ENCODE results near the gene CPVL.

The CPVL gene

DNA sequence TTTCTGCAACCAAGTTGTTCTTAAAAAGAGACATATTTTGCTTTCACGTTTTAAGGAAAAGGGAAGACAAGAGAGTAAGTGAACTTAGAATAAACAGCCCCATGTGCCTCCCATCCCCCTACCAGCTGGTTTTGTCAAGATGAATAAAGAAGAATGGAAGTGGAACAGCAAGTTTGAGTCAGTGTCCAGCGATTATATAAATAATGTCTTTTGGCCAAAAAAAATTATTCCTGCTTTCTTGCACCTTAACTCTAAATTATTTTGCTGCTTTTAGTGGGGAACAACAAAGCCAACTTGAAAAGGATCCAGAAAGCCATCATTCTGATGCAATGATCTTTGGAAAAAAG lies 105.8 kb downstream of the CPVL start:
- DNase-seq = no peak

DNA sequence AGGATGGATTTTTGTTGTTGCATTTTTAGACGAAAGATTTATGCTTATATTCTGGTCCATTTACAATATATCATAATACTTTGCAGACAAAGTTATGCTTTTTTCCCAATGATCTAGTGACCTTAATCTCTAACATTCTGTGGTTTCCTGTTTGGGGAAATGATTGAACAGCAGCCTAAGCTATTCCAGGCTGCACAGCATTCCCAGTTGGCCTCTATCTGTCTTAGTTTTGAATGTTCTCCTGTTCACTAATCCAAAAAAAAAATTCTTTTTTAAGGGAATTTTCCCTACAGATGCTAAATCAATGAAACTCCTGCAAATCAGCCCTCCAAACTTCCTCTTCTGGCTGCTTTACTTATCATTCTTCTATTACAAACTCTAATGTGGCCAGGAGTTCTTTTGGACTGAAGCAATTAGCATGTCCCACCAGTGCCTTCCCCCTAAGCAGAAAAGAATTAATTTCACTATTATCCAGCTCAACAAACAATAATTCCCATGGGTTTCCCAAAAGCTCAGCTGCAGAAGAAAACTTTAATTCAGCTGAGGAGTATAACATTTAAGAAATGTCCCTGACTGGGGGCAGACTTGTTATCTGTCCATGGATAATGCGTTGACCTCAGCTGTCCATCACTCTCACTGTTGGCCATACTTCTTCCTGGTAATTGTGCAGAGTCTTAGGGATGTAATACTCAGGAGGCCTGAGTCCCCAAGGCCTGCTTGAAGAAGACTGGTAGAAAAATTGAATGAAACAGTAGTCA lies 106.3 kb downstream of the CPVL start:
- DNase-seq = no peak

DNA sequence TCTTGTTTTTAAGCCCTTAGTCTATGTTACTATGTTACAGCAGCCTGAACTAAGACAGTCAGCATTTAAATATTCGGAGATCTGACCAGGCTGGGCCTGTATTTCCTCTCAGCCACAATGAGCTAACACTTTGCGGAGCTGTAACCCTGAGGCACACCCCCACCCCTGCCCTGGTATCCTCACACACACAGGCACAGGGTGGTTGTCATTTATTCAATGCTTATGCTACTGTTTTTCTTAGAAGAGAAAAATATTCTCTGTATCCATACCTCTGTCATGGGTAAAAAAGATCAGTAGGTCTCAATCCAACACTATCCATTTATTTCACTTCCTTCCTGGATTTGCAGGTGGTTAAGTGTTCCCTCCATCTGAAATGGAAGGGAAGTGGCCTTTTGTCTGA lies 107.9 kb downstream of the CPVL start:
- no peak for DNase-seq

DNA sequence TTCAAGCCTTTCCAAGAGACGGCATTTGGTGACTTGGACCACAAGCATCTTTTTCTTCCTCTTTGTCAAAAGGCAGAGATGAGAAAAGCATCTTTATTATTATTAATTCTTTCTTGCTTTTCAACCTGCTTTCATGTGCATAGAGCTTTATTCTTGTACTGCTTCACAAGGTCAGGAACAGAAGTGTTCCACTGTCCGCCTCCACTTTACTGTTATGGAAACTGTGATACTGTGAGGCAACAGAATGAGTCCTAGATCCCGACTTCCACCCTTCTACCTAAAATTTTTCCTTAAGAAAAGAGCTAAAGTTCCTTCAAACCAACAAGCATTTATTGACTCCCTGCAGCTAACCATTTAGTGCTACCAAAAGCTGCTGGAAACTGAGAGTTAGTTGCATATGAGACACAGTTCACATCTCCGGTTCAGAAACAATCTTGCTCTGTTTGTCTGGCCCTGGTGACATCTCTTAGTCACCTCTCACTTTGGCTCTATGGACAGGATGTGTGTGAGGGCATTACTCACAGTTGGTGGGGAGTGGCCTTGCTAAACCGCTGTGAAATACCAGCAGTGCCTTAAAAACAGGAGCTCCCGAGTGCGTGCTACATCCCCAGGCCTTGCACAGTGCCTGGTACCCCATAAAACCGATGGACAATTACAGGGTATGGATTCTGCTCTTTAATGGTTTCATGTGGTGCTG lies 111.1 kb downstream of the CPVL start:
- no peak for DNase-seq

DNA sequence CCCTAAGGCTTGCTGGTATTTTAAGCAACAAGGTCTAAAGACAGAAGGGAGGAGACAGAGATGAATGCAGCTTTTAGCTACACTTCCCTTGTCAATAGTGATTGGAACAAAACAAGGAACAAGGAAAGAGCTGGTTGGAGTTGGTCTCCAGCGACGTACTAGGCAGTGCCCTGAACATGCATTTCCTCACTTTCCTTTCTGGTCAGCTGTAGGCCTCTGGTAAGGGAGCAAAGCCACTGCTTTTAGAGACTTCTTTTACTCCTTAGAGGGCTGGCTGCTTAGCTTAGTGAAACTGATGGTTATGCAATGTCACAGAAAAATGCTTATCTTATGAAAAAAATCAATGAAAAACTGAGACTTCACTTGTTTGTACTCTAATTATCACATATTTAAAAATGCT lies 112.8 kb downstream of the CPVL start:
- no peak for DNase-seq

DNA sequence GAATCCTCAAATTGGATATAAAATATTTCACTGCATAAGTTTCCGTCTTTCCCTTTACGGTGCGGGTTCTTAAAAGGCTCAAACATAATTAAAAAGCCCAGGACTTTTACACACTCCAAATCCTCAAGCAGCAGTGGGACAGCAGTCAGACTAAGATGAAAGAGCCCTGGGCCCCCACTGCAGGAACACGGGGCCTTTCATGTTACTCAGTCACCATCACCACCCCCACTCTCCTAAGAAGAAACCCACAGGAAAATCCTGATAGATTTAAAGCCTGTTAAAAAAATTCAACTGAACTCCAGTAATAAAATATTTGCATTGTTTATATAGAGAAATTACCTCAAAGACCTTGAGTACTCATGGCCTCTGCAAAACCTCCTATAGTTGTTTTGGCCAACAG lies 114.2 kb downstream of the CPVL start:
- DNase-seq = no peak

DNA sequence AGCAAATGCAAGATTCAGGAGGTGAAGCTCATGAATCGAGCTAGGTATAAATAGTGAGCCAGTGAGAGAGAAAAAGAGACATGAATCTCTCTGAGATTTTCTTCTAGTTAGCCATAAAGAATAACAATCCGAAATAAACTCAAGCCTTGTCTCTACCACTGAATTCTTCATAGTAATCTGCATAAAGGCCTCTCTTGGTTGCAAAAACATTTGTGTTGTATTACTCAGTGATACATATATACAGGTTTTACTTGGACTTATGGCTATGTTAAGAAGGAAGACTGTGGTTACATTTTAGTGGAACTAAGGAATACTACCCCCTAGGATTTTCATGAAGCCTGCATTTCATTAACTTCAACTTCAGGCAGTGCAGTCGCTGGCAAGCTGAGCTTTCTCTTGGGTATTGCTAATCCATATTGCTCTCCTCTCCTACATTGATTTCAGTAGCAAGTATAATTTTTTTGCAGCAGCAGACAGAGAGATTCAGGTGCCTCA lies 115.5 kb downstream of the CPVL start:
- no peak for DNase-seq

DNA sequence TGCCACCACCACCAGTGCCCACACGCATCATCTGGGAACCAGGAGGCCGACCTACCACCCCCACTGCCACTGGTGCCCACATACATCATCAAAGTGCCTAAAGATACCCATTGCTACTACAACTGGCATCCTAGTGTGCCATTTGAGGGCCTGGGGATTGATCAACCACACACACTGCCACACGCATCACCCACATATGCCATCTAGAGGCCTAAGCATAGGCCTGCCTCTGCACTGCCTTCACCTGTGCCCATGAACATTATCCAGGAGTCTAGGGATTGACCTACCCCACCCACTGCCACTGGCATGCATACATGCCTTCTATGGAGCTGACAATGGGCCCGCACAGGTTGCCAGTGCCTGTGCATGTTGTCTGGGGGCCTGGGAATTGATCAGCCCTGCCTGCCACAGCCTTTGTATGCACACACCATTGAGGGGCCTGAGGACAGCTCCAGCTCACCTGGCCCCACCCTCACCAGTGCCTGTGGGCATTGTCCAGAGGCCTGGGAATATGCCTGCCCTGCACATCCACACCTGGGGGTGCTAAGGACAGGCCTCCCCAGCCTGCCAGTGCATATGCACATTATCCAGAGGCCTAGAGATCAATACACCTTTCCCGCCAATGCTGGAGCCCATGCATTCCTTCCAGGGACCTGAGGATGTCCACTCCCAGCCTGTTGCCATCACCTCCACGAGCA lies 123.9 kb downstream of the CPVL start:
- no peak for DNase-seq

DNA sequence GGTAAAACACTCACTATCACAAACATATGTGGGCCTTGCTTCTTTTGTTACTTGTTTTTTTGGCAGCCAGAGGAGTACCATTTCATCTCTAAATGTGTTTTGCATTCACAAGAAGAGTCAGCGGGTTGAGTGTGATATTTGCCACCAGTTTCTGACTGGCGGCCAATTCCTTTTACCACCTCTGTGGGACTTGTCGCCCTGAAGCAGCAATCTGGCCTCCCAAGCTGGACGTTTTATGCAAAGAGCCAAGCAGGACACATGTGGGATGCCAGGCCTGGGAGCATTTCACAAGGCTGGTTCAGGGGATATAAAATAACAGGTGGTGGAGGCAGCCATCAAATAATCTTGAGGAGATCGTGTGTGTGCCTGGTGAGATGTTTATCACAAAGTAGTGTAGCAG lies 126.4 kb downstream of the CPVL start:
- no peak for DNase-seq

DNA sequence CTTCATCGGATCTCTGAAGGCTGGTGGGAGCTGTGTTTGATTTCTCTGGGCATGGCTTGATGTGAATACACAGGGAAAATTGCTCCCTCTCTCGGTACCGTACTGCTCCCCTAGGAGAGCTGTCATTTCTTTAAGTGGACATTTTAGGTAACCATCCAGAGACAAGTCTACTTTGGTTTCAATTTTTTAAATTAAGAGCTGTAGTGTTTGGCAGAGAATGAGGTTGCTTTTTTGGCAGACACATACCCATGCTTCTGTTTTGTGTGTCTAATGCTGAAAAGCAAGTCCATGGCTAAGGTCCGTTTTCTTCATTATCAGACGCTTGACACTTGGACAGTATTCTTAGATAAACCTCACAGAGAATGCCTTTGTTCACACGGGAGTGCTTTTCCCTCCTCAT lies 127.0 kb downstream of the CPVL start:
- DNase-seq = no peak

DNA sequence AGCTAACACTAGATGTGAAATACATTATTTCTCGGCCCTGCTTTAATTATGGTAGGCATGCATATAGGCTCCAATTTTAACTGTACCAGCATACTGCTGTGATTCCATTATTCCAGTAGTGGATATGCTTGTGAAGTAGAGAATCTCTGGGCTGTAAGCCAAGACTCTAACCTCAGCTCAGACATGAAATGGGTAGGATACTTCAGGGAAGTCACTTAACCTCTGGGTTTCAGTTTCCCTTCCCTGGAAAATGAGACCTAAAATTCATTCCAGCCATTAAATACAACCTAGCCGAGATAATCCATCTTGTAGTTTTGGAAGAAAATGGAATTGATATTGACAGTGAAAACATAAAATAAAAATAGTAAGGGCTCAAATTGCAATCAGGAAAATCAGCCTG lies 128.6 kb downstream of the CPVL start:
- no peak for DNase-seq

DNA sequence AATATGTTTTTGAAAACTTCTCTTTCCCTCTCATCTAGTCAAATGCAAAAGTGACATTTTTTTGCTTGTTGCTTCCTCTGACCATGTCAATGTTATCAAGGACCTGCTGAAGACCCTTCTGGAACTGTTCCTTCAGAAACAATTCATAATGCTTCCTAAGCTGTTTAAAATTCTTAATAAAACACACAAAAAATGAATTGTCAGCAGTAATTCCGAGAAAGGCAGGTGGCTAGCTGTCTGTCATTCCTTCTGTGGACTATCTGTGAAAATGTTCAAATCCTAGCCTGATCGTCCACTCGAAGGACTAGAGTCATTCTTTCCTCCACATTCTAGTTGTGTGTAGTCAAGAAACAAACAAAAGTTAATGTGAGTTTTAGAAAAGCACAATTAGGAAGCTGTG lies 131.6 kb downstream of the CPVL start:
- no peak for DNase-seq

DNA sequence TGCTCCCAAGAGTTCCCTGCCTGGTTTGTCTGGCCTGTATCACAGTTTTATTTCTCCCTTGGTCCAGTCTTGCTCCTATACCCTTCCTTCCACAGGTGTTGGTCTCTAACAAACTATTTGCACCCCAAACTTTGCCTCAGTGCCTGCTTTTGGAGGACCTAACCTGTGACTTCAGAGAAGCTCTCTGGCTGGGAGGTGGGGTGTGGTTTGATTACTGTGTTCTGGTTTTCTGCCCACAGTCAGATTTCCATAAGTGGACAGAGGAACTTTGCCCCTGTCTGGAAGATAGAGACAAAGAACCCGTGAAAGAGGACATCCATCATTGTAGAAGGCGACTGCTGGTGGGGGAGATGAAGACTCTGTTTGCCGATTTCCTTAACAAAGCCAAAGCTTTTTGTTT lies 132.4 kb downstream of the CPVL start:
- DNase-seq = no peak

DNA sequence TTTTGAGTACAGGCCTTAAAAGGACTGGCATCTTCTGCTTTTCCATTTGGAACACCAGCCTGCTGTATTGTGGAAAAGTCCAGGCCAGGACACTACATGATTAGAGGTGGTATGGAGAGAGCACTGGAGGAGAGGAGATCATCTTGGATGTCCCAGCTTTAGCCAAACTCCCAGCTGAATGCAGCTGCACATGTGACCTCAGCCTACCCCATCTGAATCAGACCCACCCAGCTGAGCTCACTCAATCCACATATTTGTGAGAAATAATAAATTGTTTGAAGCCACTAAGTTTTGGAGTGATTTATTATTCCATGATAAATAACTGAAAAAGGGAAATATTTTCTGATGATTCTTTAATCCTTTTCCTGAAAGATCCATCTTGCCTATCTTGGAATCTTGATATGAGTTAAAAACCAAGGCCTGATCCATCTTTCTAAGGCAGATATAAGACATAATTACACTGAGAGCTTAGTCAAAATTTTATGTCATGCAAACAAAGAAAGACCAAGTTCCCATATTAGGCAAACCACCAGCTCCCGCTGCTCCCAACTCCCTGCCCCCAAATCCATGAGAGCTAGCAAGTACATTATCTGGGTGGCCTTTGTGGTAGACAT lies 133.1 kb downstream of the CPVL start:
- no peak for DNase-seq

DNA sequence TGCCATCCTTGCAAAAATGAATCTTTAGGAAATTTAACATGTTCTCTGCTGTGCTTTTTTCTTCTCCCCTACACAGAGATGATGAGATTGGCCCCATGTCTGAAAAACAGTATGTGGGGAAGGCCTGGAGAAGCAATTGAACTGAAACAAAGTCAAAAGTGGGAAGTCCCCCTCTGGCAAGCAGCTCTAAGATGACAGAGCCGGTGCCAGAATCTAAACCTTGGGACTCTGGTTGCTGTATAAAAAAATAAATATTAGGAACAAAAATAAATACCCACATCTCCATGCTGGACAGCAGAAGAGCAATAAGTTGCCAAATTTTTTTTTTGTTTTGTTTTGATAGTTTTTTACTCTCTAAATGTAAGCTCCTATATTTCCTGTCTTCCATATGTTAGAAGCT lies 136.4 kb downstream of the CPVL start:
- no peak for DNase-seq

DNA sequence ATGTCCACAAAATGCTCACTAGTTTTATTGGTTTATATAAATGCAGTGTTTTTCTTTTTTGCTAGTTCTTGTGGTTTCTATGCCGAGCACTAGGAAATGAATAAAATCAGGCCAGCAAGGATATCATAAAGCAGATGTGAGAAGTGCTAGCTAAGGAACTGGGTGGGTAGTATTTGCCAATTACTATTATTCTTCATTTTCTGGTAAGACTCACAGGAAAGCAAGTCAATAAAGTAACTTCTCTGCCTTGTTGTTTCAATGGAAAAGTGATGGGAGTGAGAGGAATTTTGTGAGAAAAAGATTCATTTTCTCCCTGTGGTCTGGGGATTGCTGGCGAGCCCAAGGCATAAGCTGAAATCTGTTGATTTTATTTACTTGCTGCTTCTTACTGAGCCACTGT lies 137.7 kb downstream of the CPVL start:
- DNase-seq = no peak

DNA sequence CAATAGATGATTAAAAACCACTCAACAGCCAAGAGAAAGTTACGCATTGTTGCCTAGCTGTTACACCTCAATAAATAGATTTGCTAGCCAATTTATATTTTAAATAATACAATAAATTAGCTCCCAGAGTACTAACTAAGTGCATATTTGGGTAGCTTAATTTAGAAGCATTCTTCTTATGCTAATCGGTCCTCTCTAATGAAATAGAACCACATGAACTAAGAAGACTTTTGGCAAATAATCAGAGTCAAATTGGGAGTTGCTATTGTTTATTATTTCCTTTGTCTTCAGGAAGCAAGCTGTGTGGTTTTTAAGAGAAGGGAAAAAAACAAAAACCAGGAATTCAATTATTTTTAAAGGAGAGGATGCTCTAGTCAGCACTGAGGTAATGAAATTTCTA lies 139.2 kb downstream of the CPVL start:
- no peak for DNase-seq

DNA sequence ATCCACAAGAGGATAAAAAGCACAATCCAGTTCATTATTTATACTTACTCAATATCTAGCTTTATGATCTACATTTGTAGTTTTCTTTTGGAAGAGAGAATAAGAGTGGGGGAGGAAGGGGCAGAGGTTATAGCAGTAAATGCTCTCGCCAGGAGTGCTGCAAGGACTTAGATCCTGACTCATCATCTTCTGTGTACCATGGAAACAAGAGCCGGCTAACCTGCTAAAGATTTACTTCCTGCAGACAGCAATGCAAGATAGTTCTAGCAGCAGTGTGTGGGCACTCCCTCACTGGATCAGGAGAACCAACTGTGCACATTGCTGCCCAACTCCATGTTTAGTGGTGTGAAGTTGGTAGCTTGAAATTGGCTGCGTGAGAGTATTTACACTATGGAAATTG lies 140.5 kb downstream of the CPVL start:
- no peak for DNase-seq

DNA sequence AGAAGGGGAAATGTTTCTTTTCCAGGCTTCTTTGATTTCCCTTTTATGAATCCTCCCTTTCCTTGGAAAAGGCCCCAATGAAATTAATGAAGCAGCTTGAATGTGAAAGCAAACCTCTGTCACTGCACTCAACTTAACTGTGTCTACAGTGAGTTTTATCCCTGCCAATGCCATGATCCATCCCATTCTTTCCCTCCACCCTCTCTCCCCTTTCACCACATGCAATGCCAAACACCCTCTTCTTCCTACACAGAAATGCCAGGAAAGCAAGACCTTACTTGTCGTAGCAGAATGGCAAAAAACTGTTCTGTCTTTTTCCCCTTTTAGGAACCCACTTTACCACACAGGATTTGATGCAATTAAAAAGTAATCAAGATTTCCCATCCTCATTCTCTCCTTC lies 140.9 kb downstream of the CPVL start:
- no peak for DNase-seq

DNA sequence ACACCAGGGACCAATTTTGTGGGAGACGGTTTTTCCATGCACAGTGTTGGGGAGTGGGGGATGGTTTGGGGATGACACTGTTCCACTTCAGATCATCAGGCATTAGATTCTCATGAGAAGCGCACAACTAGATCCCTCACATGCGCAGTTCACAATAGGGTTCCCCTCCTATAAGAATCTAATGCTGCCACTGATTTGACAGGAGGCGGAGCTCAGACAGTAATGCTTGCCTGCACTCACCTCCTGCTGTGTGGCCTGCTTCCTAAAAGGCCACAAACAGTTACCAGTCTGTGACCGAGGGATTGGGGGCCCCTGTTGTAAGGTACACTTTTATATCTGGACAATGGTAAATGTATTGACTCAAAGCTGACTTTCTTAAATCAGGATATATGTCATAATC lies 142.6 kb downstream of the CPVL start:
- DNase-seq = no peak

DNA sequence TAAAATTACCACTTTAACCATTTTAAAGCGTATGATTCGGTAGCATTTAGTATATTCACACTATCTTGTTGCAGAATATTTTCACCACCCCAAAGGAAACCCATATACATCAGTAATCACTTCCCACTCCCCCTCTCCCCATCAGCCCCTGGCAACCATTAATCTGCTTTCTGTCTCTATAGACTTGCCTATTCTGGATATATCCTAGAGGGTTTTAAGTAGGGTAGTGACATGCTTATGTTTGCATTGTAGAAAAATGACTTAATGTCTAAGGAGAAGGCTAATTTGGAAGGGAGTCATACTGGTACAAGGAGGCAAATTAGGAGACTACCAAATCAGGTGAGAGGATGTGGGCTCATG lies 145.6 kb downstream of the CPVL start:
- no peak for DNase-seq

DNA sequence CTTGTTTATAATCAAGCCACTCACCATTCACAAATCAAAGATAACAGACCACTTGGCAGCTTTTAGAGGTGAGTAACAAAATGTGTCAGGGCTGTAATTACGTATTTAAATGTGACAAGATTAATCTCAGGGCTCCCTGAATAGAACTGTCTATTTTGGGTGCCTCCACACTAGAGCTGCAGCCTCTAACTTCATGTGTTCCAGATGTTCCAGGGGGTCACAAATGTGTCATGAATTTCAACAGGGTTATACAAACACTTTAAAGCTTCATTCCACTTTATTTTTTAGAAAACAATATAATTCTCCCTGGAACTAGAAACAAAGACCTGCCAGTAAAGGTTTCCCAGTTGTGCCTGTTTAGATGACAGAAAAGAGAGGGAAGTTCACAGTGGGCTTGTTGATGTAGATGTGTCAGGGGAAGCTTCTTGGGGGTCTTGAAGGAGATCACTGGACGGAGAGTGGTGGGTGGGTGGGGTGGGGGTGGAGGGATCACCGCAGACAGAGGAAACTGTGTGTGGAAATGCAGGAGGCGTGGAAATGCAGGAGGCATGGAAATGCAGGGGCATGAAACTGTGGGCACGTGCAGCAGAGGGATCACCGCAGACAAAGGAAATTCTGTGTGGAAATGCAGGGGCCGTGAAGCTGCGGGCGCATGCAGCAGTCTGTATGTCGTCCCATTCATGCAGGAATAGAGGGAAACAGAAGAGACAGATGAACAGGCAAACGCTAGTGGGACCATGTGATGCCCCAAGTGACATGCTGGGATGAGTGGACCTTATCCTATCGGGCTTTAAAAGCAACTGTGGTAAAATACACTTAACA lies 146.2 kb downstream of the CPVL start:
- no peak for DNase-seq

DNA sequence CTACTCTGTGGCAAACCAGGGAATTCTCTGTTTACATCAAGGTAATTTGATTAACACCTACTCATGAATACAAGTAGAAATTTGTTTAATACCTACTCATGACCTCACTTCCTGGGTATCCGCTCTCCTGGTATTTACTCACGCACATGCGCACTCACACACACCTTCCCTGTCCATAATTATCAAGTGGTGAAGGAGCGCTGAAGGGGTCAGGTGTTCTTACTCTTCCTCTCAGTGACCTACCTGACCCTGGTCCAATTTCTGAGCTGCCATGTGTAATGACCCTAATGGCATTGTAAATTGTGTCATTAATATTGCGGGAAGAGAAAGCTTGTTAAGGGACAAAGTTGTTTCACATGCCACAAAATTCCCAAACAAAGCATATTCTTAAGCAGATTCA lies 146.9 kb downstream of the CPVL start:
- no peak for DNase-seq

All from NCI-H1048 (cell line).